H9 (cell line): ENCODE data around the gene AFF1. TPM values are rescaled to one million over a fixed set of nuclear protein-coding genes. Genes with fewer than 3 reads are reported as not detected.

Experiments used
- DNase-seq: peaks from one replicate; pipeline ENCODE4 v3.0.0-alpha.2; 2017
- H2AFZ ChIP-seq: one replicate; pipeline ENCODE4 v1.6.1; 2013; ENCODE audit warnings: mild to moderate bottlenecking, low read length, control low read depth, moderate library complexity
- H2AK5ac ChIP-seq: 2 replicates; pipeline ENCODE4 v1.6.1; 2013; ENCODE audit warnings: low read length, control low read depth, mixed read lengths; ENCODE audit not compliant: insufficient read length
- H2BK120ac ChIP-seq: one replicate; pipeline ENCODE4 v1.6.1; 2013; ENCODE audit warnings: low read depth, mild to moderate bottlenecking, low read length, control low read depth, inconsistent platforms; ENCODE audit not compliant: poor library complexity, severe bottlenecking
- H2BK12ac ChIP-seq: 2 replicates; pipeline ENCODE4 v1.6.1; 2013; ENCODE audit warnings: low read length, control low read depth, mixed read lengths, low read depth; ENCODE audit not compliant: insufficient read length
- H2BK15ac ChIP-seq: 2 replicates; pipeline ENCODE4 v1.6.1; 2013; ENCODE audit warnings: low read depth, low read length, control low read depth
- H2BK20ac ChIP-seq: one replicate; pipeline ENCODE4 v1.6.1; 2013; ENCODE audit warnings: low read depth, mild to moderate bottlenecking, low read length, control low read depth, inconsistent platforms; ENCODE audit not compliant: poor library complexity, severe bottlenecking
- H2BK5ac ChIP-seq: 2 replicates; pipeline ENCODE4 v1.6.1; 2013; ENCODE audit warnings: low read length, control low read depth, mixed read lengths; ENCODE audit not compliant: insufficient read length
- H3K14ac ChIP-seq: 2 replicates; pipeline ENCODE4 v1.6.1; 2013; ENCODE audit warnings: low read length, control low read depth; ENCODE audit not compliant: insufficient read depth
- H3K18ac ChIP-seq: 2 replicates; pipeline ENCODE4 v1.6.1; 2013; ENCODE audit warnings: low read depth, mild to moderate bottlenecking, mixed read lengths, low read length, control low read depth; ENCODE audit not compliant: insufficient read length
- H3K23ac ChIP-seq: 2 replicates; pipeline ENCODE4 v1.6.1; 2013; ENCODE audit warnings: low read length, control low read depth, mixed read lengths, low read depth; ENCODE audit not compliant: insufficient read length
- H3K23me2 ChIP-seq: 2 replicates; pipeline ENCODE4 v1.6.1; 2013; ENCODE audit warnings: low read depth, mild to moderate bottlenecking, mixed read lengths, low read length, control low read depth; ENCODE audit not compliant: insufficient read length, poor library complexity, severe bottlenecking
- H3K27ac ChIP-seq: 2 replicates; pipeline ENCODE4 v1.5.1; 2013; ENCODE audit warnings: low read length, control low read depth, mixed read lengths, low read depth; ENCODE audit not compliant: insufficient read length
- H3K27me3 ChIP-seq: 2 replicates; pipeline ENCODE4 v1.6.1; 2013; ENCODE audit warnings: low read length, control low read depth, inconsistent platforms; ENCODE audit not compliant: insufficient read depth
- H3K4ac ChIP-seq: 2 replicates; pipeline ENCODE4 v1.6.1; 2013; ENCODE audit warnings: low read depth, mild to moderate bottlenecking, control low read depth, inconsistent platforms, low read length, moderate library complexity
- H3K4me1 ChIP-seq: 2 replicates; pipeline ENCODE4 v1.6.1; 2013; ENCODE audit warnings: low read length, control low read depth, inconsistent platforms; ENCODE audit not compliant: insufficient read depth
- H3K4me2 ChIP-seq: 2 replicates; pipeline ENCODE4 v1.6.1; 2013; ENCODE audit warnings: low read length, control low read depth, mixed read lengths; ENCODE audit not compliant: insufficient read length, insufficient read depth
- H3K56ac ChIP-seq: 2 replicates; pipeline ENCODE4 v1.6.1; 2013; ENCODE audit warnings: low read depth, mild to moderate bottlenecking, mixed read lengths, low read length, control low read depth; ENCODE audit not compliant: insufficient read length
- H3K79me1 ChIP-seq: 2 replicates; pipeline ENCODE4 v1.6.1; 2013; ENCODE audit warnings: low read depth, mild to moderate bottlenecking, moderate library complexity, low read length, control low read depth, inconsistent platforms; ENCODE audit not compliant: insufficient read depth, poor library complexity, severe bottlenecking
- H3K79me2 ChIP-seq: 2 replicates; pipeline ENCODE4 v1.6.1; 2013; ENCODE audit warnings: low read length, control low read depth, inconsistent platforms; ENCODE audit not compliant: insufficient read depth
- H3K9ac ChIP-seq: 2 replicates; pipeline ENCODE4 v1.6.1; 2013; ENCODE audit warnings: low read length, control low read depth, mixed read lengths; ENCODE audit not compliant: insufficient read length; ENCODE audit errors: extremely low read depth
- H3K9me3 ChIP-seq: one replicate; pipeline ENCODE4 v1.6.1; 2013; ENCODE audit warnings: low read depth, low read length, inconsistent platforms; ENCODE audit not compliant: control insufficient read depth
- H3T11ph ChIP-seq: one replicate; pipeline ENCODE4 v1.6.1; 2013; ENCODE audit warnings: mild to moderate bottlenecking, low read length, control low read depth, inconsistent platforms
- H4K20me1 ChIP-seq: one replicate; pipeline ENCODE4 v1.6.1; 2013; ENCODE audit not compliant: control insufficient read depth, insufficient read length, insufficient read depth
- H4K5ac ChIP-seq: 2 replicates; pipeline ENCODE4 v1.6.1; 2013; ENCODE audit warnings: low read depth, mild to moderate bottlenecking, mixed read lengths, low read length, control low read depth; ENCODE audit not compliant: insufficient read length
- H4K8ac ChIP-seq: replicated peaks from 2 replicates; pipeline ENCODE4 v1.6.1; 2013; ENCODE audit warnings: low read length, control low read depth, mixed read lengths, low read depth; ENCODE audit not compliant: insufficient read length
- H4K91ac ChIP-seq: 2 replicates; pipeline ENCODE4 v1.6.1; 2013; ENCODE audit warnings: low read depth, mild to moderate bottlenecking, moderate library complexity, mixed read lengths, low read length, control low read depth; ENCODE audit not compliant: insufficient read length
- H3K27ac Mint-ChIP-seq, 3 experiments: 2 replicates in 2 of 3; 3 replicates in 1 of 3; pipeline ENCODE4 v1.8.0; 2020 to 2021; ENCODE audit warnings: mixed read lengths in 3 of 3, mild to moderate bottlenecking in 1 of 3, moderate library complexity in 1 of 3
- H3K27me3 Mint-ChIP-seq: 2 replicates; pipeline ENCODE4 v1.8.0; 2021; ENCODE audit warnings: low read depth, mild to moderate bottlenecking, moderate library complexity, mixed read lengths
- H3K36me3 Mint-ChIP-seq, 3 experiments: 2 replicates in 2 of 3; 3 replicates in 1 of 3; pipeline ENCODE4 v1.8.0; 2020 to 2021; ENCODE audit warnings: low read depth in 3 of 3, mixed read lengths in 3 of 3; ENCODE audit not compliant: insufficient read depth in 1 of 3
- H3K4me1 Mint-ChIP-seq, 2 experiments: 2 replicates each; pipeline ENCODE4 v1.8.0; 2020; ENCODE audit warnings: mixed read lengths in 2 of 2
- H3K4me3 Mint-ChIP-seq, 2 experiments: 2 replicates in 1 of 2; 3 replicates in 1 of 2; pipeline ENCODE4 v1.8.0; 2020 to 2021; ENCODE audit warnings: mild to moderate bottlenecking in 2 of 2, mixed read lengths in 2 of 2, moderate library complexity in 1 of 2
- H3K9me3 Mint-ChIP-seq, 2 experiments: 2 replicates in 1 of 2; 3 replicates in 1 of 2; pipeline ENCODE4 v1.8.0; 2020; ENCODE audit warnings: mild to moderate bottlenecking in 2 of 2, mixed read lengths in 2 of 2, moderate library complexity in 1 of 2
- CTCF ChIP-seq: fragments of 200-600 bp; sonication (generic); conservative IDR thresholded peaks from 3 replicates; pipeline ENCODE4 v1.8.0; 2021; ENCODE audit warnings: antibody characterized with exemption, mild to moderate bottlenecking
- WGBS: extraction: QIAGEN DNeasy Blood & Tissue Kit; methylation state at CpG from one replicate; pipeline ENCODE4 v1.1.7; 2013; ENCODE audit warnings: missing lambda C conversion rate, low lambda C conversion rate, mixed read lengths; ENCODE audit not compliant: insufficient read length; ENCODE audit errors: extremely low coverage; 5-methylcytosine and 5-hydroxymethylcytosine counted together
- total RNA-seq: library from RNA; stranded (reverse); gene quantifications from 2 replicates; pipeline ENCODE4 v1.2.1, GENCODE V29; 2021

AFF1 gene
- total RNA-seq, 1 experiment from 2014 or later, result 74.5 TPM

- Mint-ChIP-seq H3K4me1 (peaks cover 25 to 27% of the 10 kb centered on the region in 2 experiments), H3K4me3 (no peak overlapping the region), H3K27ac (peak overlapping the region in 2 of 3 experiments; percentile 20 to 83; a peak in 3 of 7 replicates), H3K9me3 (no peaks in the 10 kb centered on the region), H3K27me3 (no peaks in the 10 kb centered on the region; the same call in 1 of the 2 replicates), H3K36me3 (peaks cover 25 to 67% (median 37%) of the 10 kb centered on the region in 3 experiments)
- no peak for DNase-seq
- no peak overlapping the region for H2BK12ac ChIP-seq
- no peaks in the 10 kb centered on the region for H4K20me1 ChIP-seq
- no peaks in the 10 kb centered on the region for H3K4me1 ChIP-seq
- no peak overlapping the region for H2BK15ac ChIP-seq
- H3K56ac ChIP-seq, result no peak overlapping the region
- no peak overlapping the region for H2BK120ac ChIP-seq
- H3K4ac ChIP-seq, result no peak overlapping the region
- H2AFZ ChIP-seq, result no peak overlapping the region
- no peak overlapping the region for H2BK5ac ChIP-seq
- H3K9ac ChIP-seq, result no peak overlapping the region
- H4K91ac ChIP-seq, result no peak overlapping the region
- no peak overlapping the region for H3K4me2 ChIP-seq
- no peak overlapping the region for H2BK20ac ChIP-seq
- no peak overlapping the region for H2AK5ac ChIP-seq
- no peaks in the 10 kb centered on the region for H3K9me3 ChIP-seq
- no peak overlapping the region for H3K27ac ChIP-seq
- H3K27me3 ChIP-seq, result no peaks in the 10 kb centered on the region
- no peak overlapping the region for H4K8ac ChIP-seq
- H3K14ac ChIP-seq, result no peak overlapping the region
- H3K23me2 ChIP-seq, result peaks cover 1% of the 10 kb centered on the region
- no peak for TF ChIP-seq CTCF
- H3K79me2 ChIP-seq, result no peaks in the 10 kb centered on the region; the same call in 1 of the 2 replicates
- H3K79me1 ChIP-seq, result no peaks in the 10 kb centered on the region
- H3T11ph ChIP-seq, result no peak overlapping the region
- H3K18ac ChIP-seq, result no peak overlapping the region
- H4K5ac ChIP-seq, result no peak overlapping the region
- no peak overlapping the region for H3K23ac ChIP-seq
- WGBS, result no CpG with 5 or more reads among the region's 1 CpG
Measured at GRCh38 chr4:87116231-87116630, 181.4 kb downstream of the AFF1 start.
